B cell (primary cell): Measurements from ENCODE around the gene C7orf25. TPM values are rescaled to one million over a fixed set of nuclear protein-coding genes. Genes with fewer than 3 reads are reported as not detected.
A peak's percentile ranks its signal among the peaks of the same experiment; 100 is the strongest.
"Not testable (repeated sequence)": the region's sequence is repeated elsewhere in the genome, so short reads cannot be mapped to it uniquely, and the experiment has no call there.

Source experiments
- ATAC-seq: fragments of 200-7000 bp; cut with Tn5 transposase; one replicate; pipeline ENCODE4 v1.10.0; 2021; ENCODE audit warnings: low read depth, mild to moderate bottlenecking, moderate number of reproducible peaks, moderate library complexity
- CTCF ChIA-PET: fragments of 350-600 bp; sonication (Branson Sonifier 250); formaldehyde crosslinking; loops from one replicate; lab custom pipeline; 2021; ENCODE audit warnings: antibody characterized with exemption, inconsistent platforms; lab: Charles Lee
- POLR2A ChIA-PET: fragments of 350-600 bp; sonication (Branson Sonifier 250); formaldehyde crosslinking; loops from one replicate; lab custom pipeline; 2021; ENCODE audit warnings: antibody characterized with exemption; lab: Charles Lee
- DNase-seq: peaks from one replicate; pipeline ENCODE4 v3.0.0; 2013
- H2AFZ ChIP-seq: 2 replicates; pipeline ENCODE4 v1.6.1; 2012; ENCODE audit warnings: mild to moderate bottlenecking, low read depth, low read length; ENCODE audit not compliant: insufficient read depth, poor library complexity, severe bottlenecking
- H3K27ac ChIP-seq, 2 donors: 1 replicate in 1 of 2; 2 replicates in 1 of 2; pipeline ENCODE4 v1.5.1; 2012 to 2013; ENCODE audit warnings: low read length in 2 of 2, mild to moderate bottlenecking in 2 of 2, moderate library complexity in 1 of 2
- H3K27me3 ChIP-seq, 4 experiments: fragments of 200-600 bp in 1 of 4; sonication (generic) in 1 of 4; replicated peaks in 1 of 4; 1 replicate in 2 of 4; 2 replicates in 2 of 4; pipeline versions ENCODE4 v1.6.1 to v1.7.0; 2013 to 2016; ENCODE audit warnings: low read length in 3 of 4, mild to moderate bottlenecking in 2 of 4, mixed read lengths in 1 of 4, moderate library complexity in 1 of 4; ENCODE audit not compliant: insufficient read depth in 4 of 4, control insufficient read depth in 3 of 4; ENCODE audit errors: control extremely low read depth in 1 of 4
- H3K36me3 ChIP-seq, 2 experiments: replicated peaks in 1 of 2; 1 replicate in 1 of 2; 2 replicates in 1 of 2; pipeline versions ENCODE4 v1.6.1 to v1.7.1; 2013; ENCODE audit warnings: low read length in 1 of 2; ENCODE audit not compliant: insufficient read depth in 2 of 2, control insufficient read depth in 1 of 2; ENCODE audit errors: control extremely low read depth in 1 of 2, extremely low read depth in 1 of 2
- H3K4me1 ChIP-seq, 2 donors: fragments of 200-600 bp in 1 of 2; sonication (generic) in 1 of 2; 1 replicate in 1 of 2; 2 replicates in 1 of 2; pipeline versions ENCODE4 v1.5.1 to v1.6.1; 2013 to 2017; ENCODE audit warnings: low read length in 2 of 2; ENCODE audit not compliant: control insufficient read depth in 2 of 2, insufficient read depth in 2 of 2
- H3K4me2 ChIP-seq: replicated peaks from 2 replicates; pipeline ENCODE3; 2012; ENCODE audit warnings: mild to moderate bottlenecking, low read depth, low read length; ENCODE audit not compliant: poor library complexity, severe bottlenecking
- H3K4me3 ChIP-seq, 5 experiments: fragments of 200-600 bp in 1 of 5; sonication (generic) in 1 of 5; 1 replicate in 3 of 5; 2 replicates in 2 of 5; pipeline versions ENCODE4 v1.5.1 to v1.7.0; 2011 to 2016; ENCODE audit warnings: low read length in 4 of 5, mild to moderate bottlenecking in 4 of 5, low read depth in 2 of 5, control low read depth in 1 of 5, moderate library complexity in 1 of 5; ENCODE audit not compliant: insufficient read depth in 1 of 5; ENCODE audit errors: control extremely low read depth in 1 of 5, extremely low read depth in 1 of 5
- H3K79me2 ChIP-seq: fragments of 200-600 bp; sonication (generic); one replicate; pipeline ENCODE4 v1.6.0; 2016; ENCODE audit warnings: low read length; ENCODE audit not compliant: control insufficient read depth, insufficient read depth
- H3K9ac ChIP-seq: fragments of 200-600 bp; sonication (generic); 2 replicates; pipeline ENCODE4 v1.6.1; 2017; ENCODE audit warnings: mild to moderate bottlenecking, low read length, moderate library complexity
- H3K9me3 ChIP-seq, 3 donors: one replicate each; pipeline versions ENCODE4 v1.6.1 to v1.7.1; 2013; ENCODE audit warnings: low read length in 2 of 3; ENCODE audit not compliant: control insufficient read depth in 2 of 3, insufficient read depth in 1 of 3; ENCODE audit errors: control extremely low read depth in 1 of 3
- H4K20me1 ChIP-seq: 2 replicates; pipeline ENCODE4 v1.6.0; 2012; ENCODE audit warnings: mild to moderate bottlenecking, low read length; ENCODE audit not compliant: insufficient read depth, control insufficient read depth, poor library complexity, severe bottlenecking
- H3K27ac Mint-ChIP-seq: one replicate; pipeline ENCODE4 v1.8.0; 2021; ENCODE audit warnings: mixed read lengths
- H3K27me3 Mint-ChIP-seq: one replicate; pipeline ENCODE4 v1.8.0; 2021; ENCODE audit warnings: mixed read lengths
- H3K4me1 Mint-ChIP-seq: one replicate; pipeline ENCODE4 v1.8.0; 2021; ENCODE audit warnings: mixed read lengths
- H3K4me3 Mint-ChIP-seq: one replicate; pipeline ENCODE4 v1.8.0; 2021; ENCODE audit warnings: mixed read lengths
- H3K9me3 Mint-ChIP-seq: one replicate; pipeline ENCODE4 v1.8.0; 2022; ENCODE audit warnings: mixed read lengths; ENCODE audit not compliant: insufficient read depth
- EZH2 ChIP-seq: IDR thresholded peaks from 2 replicates; pipeline ENCODE4 v1.6.1; 2012; ENCODE audit warnings: borderline replicate concordance, low read depth, mild to moderate bottlenecking, moderate library complexity, low read length; ENCODE audit not compliant: insufficient read depth, poor library complexity, severe bottlenecking
- WGBS: methylation state at CpG from one replicate; pipeline ENCODE4 v1.1.5; 2013; ENCODE audit warnings: missing lambda C conversion rate; ENCODE audit not compliant: insufficient coverage; 5-methylcytosine and 5-hydroxymethylcytosine counted together
- intact Hi-C: fragments of 100-400 bp; cut with micrococcal nuclease; formaldehyde crosslinking; loops from one replicate; pipeline ENCODE4 v1.10.0; 2022
- polyA plus RNA-seq: library from polyadenylated mRNA; depleted of rRNA; stranded (reverse); fragments of >200 nt; gene quantifications from 2 replicates; pipeline ENCODE4 v1.2.3, GENCODE V29; 2012
- total RNA-seq, 2 donors: library from RNA; stranded (reverse); fragments of 120-200 nt in 1 of 2; gene quantifications; 1 replicate in 1 of 2; 2 replicates in 1 of 2; pipeline versions ENCODE4 v1.2.3 to v1.2.4, GENCODE V29; 2013 to 2022
- TF ChIP-seq, protein P1 (sequence below): fragments of 200-600 bp; IDR thresholded peaks from one replicate; pipeline ENCODE4 v1.8.0; 2022; ENCODE audit warnings: antibody characterized with exemption, mild to moderate bottlenecking

Gene C7orf25
- total and polyA plus RNA-seq, 2 donors (not counting 1 experiment from before 2014, with no cell fraction given), result 2.1 to 11.8 TPM

DNA sequence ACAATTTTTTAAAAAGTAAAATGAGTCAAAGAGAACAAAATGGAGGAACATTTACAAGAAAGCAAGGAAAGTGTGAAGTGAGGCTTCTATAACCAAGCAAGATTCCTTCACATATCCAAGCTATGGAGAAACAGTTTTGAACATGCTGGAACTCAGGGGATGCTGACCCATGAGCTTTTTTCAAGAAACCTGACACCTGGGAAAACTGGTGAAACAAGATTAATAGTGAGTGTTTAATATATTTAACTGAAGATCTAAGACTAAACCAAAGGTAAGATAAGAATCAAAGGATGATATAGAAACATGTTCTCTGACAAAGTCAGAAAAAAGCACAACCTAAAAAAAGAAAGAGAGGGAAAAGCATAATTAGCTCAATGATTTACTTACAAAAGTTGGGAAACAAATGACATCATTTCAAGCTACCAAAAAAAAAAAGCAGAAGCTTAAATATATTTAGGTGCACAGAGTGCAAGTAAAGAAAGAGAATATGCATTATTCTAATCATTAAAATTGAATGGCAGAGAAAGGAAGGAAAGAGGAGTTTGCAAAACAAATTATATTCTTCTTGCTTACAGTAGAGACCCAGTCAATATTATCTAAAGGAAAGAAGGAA lies 24.9 kb downstream of the C7orf25 start:
- CTCF ChIA-PET, result interaction anchor here (1.0 to 1.6 kb wide), 3 partner anchors 10 to 946 kb away, joined by 3 to 7 read pairs (median 4); partner anchors contain the start of genes MRPL32 and PSMA2
- H3K4me1 Mint-ChIP-seq, result peaks cover 49% of the 10 kb centered on the region
- ATAC-seq (no peak), DNase-seq (no peak)
- no peak overlapping the region for H2AFZ ChIP-seq
- no peaks in the 10 kb centered on the region for H3K27me3 ChIP-seq
- peak overlapping the region; percentile 95 for H3K4me3 Mint-ChIP-seq
- no peaks in the 10 kb centered on the region for H3K9me3 ChIP-seq
- H3K9ac ChIP-seq, result no peak overlapping the region
- peak overlapping the region; percentile 97 for H3K4me2 ChIP-seq
- no peak for TF ChIP-seq EZH2
- TF ChIP-seq, protein P1, sequence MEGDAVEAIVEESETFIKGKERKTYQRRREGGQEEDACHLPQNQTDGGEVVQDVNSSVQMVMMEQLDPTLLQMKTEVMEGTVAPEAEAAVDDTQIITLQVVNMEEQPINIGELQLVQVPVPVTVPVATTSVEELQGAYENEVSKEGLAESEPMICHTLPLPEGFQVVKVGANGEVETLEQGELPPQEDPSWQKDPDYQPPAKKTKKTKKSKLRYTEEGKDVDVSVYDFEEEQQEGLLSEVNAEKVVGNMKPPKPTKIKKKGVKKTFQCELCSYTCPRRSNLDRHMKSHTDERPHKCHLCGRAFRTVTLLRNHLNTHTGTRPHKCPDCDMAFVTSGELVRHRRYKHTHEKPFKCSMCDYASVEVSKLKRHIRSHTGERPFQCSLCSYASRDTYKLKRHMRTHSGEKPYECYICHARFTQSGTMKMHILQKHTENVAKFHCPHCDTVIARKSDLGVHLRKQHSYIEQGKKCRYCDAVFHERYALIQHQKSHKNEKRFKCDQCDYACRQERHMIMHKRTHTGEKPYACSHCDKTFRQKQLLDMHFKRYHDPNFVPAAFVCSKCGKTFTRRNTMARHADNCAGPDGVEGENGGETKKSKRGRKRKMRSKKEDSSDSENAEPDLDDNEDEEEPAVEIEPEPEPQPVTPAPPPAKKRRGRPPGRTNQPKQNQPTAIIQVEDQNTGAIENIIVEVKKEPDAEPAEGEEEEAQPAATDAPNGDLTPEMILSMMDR, result no peak
- H3K79me2 ChIP-seq, result peaks cover 3% of the 10 kb centered on the region
- POLR2A ChIA-PET, result interaction anchor here (0.7 kb wide), 1 partner anchor 145 kb away, joined by 5 read pairs; no protein-coding TSS in a partner anchor
- peaks cover 21 to 32% of the 10 kb centered on the region in 2 donors for H3K4me1 ChIP-seq
- peak overlapping the region; percentile 90 for H3K27ac Mint-ChIP-seq
- intact Hi-C loops, result loop anchor here (10.0 kb wide), 1 partner anchor 912 kb away; no protein-coding TSS in a partner anchor
- no peaks in the 10 kb centered on the region for H3K36me3 ChIP-seq
- no peaks in the 10 kb centered on the region for H3K27me3 Mint-ChIP-seq
- no peaks in the 10 kb centered on the region for H4K20me1 ChIP-seq
- H3K27ac ChIP-seq, result no peak overlapping the region
- H3K9me3 Mint-ChIP-seq, result no peaks in the 10 kb centered on the region
- no peak overlapping the region for H3K4me3 ChIP-seq

DNA sequence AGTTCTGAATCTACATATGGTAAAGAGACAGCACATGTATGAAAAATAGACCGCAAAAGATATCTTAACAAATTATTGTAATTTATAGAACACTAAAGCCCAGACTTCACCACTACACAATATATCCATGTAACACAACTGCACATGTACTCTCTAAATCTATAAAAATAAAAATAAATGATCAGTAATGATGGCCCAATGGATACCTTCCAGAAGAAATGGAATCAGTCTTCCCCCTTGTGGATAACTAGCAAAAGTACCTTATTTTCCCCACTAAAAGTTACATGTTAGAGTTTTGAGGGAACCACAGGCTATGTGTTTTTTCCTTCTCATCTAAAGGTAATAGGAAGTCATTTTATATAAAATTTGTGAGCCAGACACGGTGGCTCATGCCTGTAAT lies 25.7 kb downstream of the C7orf25 start:
- Histone ChIP-seq H3K4me3 (no peak overlapping the region), H2AFZ (no peak overlapping the region), H3K36me3 (no peaks in the 10 kb centered on the region), H3K4me1 (peaks cover 21 to 32% of the 10 kb centered on the region in 2 donors), H3K27me3 (no peaks in the 10 kb centered on the region), H3K4me2 (no peak overlapping the region), H3K9ac (no peak overlapping the region), H4K20me1 (no peaks in the 10 kb centered on the region), H3K9me3 (no peaks in the 10 kb centered on the region), H3K79me2 (no peaks in the 10 kb centered on the region), H3K27ac (no peak overlapping the region)
- H3K4me1 Mint-ChIP-seq, result peaks cover 55% of the 10 kb centered on the region
- DNase-seq, result no peak
- intact Hi-C loops, result loop anchor here (10.0 kb wide), 1 partner anchor 911 kb away; no protein-coding TSS in a partner anchor
- TF ChIP-seq, protein P1, result peak; percentile 26
- TF ChIP-seq EZH2, result no peak
- no peaks in the 10 kb centered on the region for H3K9me3 Mint-ChIP-seq
- no CpG with 5 or more reads among the region's 2 CpGs for WGBS
- H3K4me3 Mint-ChIP-seq, result no peak overlapping the region
- no peak overlapping the region for H3K27ac Mint-ChIP-seq
- ChIA-PET POLR2A (no interaction called here), CTCF (interaction anchor here (1.0 to 1.6 kb wide), 3 partner anchors 9 to 945 kb away, joined by 3 to 7 read pairs (median 4); partner anchors contain the start of genes MRPL32 and PSMA2)
- no peaks in the 10 kb centered on the region for H3K27me3 Mint-ChIP-seq
- no peak for ATAC-seq

DNA sequence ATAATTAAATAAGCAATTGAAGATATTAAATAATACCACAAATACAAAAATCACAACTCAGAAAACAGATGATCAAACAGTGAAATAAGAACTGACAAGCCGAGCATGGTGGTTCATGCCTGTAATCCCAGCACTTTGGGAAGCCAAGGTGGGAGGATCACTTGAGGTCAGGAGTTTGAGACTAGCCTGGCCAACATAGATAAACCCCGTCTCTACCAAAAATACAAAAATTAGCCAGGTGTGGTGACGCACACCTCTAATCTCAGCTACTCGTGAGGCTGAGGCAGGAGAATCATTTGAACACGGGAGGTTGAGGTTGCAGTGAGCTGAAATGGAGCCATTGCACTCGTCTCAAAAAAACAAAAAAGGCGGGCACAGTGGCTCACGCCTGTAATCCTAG lies 26.7 kb downstream of the C7orf25 start:
- H3K4me2 ChIP-seq, H3K79me2 ChIP-seq, POLR2A ChIA-PET, H3K4me3 ChIP-seq, H3K27me3 Mint-ChIP-seq, H3K27ac ChIP-seq, H3K9ac ChIP-seq, DNase-seq, H3K9me3 Mint-ChIP-seq, H3K27me3 ChIP-seq, ATAC-seq, CTCF ChIA-PET, H3K27ac Mint-ChIP-seq, H3K9me3 ChIP-seq, H4K20me1 ChIP-seq, H3K36me3 ChIP-seq, H2AFZ ChIP-seq, H3K4me3 Mint-ChIP-seq: not testable (repeated sequence)
- peaks cover 21 to 32% of the 10 kb centered on the region in 2 donors for H3K4me1 ChIP-seq
- intact Hi-C loops, result loop anchor here (10.0 kb wide), 1 partner anchor 910 kb away; no protein-coding TSS in a partner anchor
- 93% methylated on average over 6 of the region's 8 CpGs for WGBS
- H3K4me1 Mint-ChIP-seq, result peaks cover 55% of the 10 kb centered on the region
